ENCODE data around the gene SLC2A3.
A peak's percentile ranks its signal among the peaks of the same experiment; 100 is the strongest.
"Not testable (repeated sequence)": the region's sequence is repeated elsewhere in the genome, so short reads cannot be mapped to it uniquely, and the experiment has no call there.

Gene SLC2A3

GRCh38 chr12:7915661-7916403 lies 20.2 kb downstream of the SLC2A3 start:
- DNase-seq = no peak

DNA sequence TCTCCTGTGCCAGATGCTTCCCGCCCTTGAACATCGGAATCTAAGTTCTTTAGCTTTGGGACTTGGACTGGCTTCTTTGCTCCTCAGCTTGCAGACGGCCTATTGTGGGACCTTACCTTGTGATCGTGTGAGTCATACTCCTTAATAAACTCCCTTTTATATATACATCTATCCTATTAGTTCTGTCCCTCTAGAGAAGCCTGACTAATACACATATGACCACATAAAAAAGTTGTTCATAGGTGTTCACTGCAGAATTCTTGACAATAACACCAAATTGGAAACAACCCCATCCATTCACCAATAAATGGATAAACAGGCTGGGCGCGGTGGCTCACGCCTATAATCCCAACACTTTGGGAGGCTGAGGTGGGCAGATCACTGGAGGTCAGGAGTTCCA lies 25.9 kb downstream of the SLC2A3 start:
- not testable (repeated sequence) for DNase-seq

DNA sequence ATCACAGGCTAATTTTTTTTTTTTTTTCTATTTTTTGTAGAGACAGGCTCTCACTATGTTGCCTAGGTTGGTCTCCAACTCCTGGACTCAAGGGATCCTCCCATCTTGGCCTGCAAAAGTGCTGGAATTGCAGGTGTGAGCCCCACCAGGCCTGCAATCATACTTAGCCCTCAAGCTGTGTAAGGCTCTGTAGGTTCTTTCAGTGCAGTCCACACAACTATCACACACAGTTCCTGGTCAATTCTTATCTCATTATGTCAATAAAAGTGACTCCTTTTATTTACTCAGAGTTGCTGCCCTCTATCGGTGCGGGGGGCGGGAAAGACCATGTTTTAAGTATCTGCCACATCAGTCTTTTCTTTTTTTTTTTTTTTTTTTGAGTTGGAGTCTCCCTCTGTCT lies 29.0 kb downstream of the SLC2A3 start:
- peak; percentile 60 for DNase-seq

DNA sequence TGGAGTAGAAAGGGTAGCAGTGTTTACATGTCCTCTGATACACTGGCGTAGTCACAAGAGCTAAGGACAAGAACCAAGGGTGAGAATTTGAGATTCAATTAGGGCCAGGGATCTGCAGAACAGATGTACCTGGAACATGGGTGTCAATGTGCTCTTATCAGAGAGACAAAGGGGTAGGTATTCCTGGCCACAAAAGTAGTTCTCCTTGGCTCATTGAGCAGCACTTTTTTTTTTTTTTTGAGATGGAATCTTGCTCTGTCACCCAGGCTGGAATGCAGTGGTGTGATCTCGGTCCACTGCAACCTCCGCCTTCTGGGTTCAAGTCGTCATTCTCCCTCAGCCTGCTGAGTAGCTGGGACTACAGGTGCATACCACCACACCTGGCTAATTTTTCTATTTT lies 29.7 kb downstream of the SLC2A3 start:
- not testable (repeated sequence) for DNase-seq

- not testable (repeated sequence) for DNase-seq
These were observed 30.3 kb downstream of the SLC2A3 start for GRCh38 chr12:7905600-7906125.

DNA sequence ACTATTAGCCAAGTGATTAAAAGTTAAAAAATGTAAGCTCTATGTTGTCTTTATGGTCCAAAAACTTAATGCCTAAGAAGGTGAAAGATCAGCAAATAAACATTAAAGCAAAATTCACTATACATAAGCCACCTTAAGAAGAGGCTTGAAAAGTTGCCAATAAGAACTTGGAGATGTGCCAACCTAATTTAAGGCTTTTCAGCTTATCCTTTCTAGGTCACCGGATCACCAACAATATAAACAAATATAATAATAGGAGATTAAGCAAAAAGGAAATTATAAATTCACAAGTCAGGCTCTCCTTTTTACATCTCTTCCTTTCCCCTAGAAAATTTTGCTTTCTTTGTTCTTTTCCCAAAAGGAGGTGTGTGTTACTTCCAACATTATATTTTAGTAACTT lies 30.9 kb downstream of the SLC2A3 start:
- no peak for DNase-seq

DNA sequence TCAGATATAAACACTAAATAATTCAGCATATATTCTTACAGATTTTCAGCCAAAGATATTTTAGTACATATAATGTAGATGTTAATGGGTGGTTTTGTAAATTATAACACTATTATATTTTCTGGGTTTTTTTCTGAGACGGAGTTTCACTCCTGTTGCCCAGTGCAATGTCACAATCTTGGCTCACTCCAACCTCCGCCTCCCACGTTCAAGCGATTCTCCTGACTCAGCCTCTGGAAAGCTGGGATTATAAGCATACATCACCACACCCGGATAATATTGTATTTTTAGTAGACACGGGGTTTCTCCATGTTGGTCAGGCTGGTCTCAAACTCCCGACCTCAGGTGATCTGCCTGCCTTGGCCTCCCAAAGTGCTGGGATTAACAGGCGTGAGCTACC lies 33.6 kb downstream of the SLC2A3 start:
- DNase-seq = not testable (repeated sequence)

DNA sequence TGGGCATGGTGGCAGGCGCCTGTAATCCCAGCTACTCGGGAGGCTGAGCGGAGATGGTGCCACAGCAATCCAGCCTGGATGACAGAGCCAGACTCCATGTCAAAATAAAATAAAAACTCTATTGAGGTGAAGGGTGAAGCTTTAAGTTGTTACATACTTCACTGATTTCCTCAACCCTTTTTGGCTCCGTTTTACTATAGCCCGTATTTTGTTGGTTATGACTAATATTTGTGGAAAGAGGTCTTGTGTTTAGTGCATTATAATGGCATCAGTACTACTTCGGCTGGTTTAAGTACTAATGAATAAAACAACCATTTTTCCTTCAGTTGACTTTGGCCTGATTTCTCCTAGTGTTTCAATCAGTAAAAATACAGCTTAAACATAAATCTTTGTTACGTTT lies 36.2 kb downstream of the SLC2A3 start:
- DNase-seq = no peak

DNA sequence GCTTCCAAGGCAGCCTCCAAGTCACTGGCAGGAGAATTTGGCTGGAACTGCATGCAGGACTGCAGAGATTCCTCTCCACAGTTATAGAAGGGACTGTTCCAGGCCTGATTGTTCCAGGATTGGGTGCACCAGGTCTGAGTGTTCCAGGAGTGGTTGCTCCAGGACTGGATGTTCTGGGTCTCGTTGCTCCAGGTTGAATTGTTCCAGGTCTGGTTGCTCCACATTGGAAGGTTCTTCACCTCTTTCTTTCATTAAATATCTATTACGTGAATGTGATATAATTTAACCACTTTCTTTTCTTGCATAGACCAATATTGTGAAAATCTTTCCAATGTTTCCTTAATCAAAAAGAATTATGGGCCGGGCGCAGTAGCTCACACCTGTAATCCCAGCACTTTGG lies 39.3 kb downstream of the SLC2A3 start:
- not testable (repeated sequence) for DNase-seq

GRCh38 chr12:7892186-7892980 lies 43.6 kb downstream of the SLC2A3 start:
- no peak for DNase-seq

DNA sequence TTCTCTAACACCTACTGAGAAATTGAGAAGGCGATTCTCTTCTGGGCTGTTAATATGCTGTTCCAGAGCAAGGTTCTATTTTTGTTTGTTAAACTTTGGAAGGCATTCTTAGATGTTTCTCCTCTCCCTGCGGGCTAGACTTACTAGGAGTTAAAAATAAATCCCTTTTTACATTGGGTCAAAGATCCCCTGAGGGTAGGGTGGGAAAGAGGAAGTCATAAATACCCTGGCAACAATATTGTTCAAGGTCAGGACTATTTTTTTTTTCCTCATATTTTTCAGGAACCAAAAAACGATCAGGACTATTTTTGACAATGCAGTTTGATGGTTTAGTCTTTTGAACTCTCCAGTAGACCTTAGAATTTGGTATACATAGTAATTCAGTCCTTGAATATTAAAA lies 51.3 kb downstream of the SLC2A3 start:
- DNase-seq = no peak

GRCh38 chr12:7881736-7882120 lies 54.3 kb downstream of the SLC2A3 start:
- not testable (repeated sequence) for DNase-seq

- not testable (repeated sequence) for DNase-seq
These were observed 54.8 kb downstream of the SLC2A3 start for GRCh38 chr12:7880952-7881735.

- DNase-seq = no peak
These were observed 56.7 kb downstream of the SLC2A3 start for GRCh38 chr12:7879246-7879645.

DNA sequence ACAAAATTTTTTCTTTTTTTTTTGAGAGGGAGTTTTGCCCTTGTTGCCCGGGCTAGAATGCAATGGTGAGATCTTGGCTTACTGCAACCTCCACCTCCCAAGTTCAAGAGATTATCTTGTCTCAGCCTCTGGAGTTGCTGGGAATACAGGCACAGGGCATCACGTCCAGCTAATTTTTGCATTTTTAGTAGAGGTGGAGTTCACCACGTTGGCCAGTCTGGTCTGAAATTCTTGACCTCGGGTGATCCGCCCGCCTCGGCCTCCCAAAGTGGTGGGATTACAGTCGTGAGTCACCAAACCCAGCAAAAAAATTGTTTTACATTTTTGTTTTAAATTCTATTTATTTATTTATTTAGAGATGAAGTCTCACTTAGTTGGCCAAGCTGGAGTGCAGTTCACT lies 58.6 kb downstream of the SLC2A3 start:
- DNase-seq = no peak

- no peak for DNase-seq
These were observed 63.2 kb downstream of the SLC2A3 start, which contains the start of gene SLC2A14 for GRCh38 chr12:7872566-7873319. TSS of gene SLC2A14 (minus strand) at chr12:7872915. CDS start at chr12:7869880, 3,035 bp downstream.

GRCh38 chr12:7870335-7870734 lies 65.7 kb downstream of the SLC2A3 start:
- DNase-seq = no peak
